GM21737 (cell line): Measurements from ENCODE around the gene PRRT3.

Source experiments
- ATAC-seq: cut with Tn5 transposase; IDR thresholded peaks from one replicate; pipeline ENCODE4 v1.9.1; 2021; ENCODE audit warnings: mild to moderate bottlenecking, moderate library complexity; ENCODE audit not compliant: unreplicated experiment

Gene PRRT3

GRCh38 chr3:9951962-9952805 lies at the start of gene PRRT3:
TSS of gene PRRT3 (minus strand) at chr3:9952408. CDS start at chr3:9950115, 2,293 bp downstream.
- ATAC-seq, result peak; percentile 54

DNA sequence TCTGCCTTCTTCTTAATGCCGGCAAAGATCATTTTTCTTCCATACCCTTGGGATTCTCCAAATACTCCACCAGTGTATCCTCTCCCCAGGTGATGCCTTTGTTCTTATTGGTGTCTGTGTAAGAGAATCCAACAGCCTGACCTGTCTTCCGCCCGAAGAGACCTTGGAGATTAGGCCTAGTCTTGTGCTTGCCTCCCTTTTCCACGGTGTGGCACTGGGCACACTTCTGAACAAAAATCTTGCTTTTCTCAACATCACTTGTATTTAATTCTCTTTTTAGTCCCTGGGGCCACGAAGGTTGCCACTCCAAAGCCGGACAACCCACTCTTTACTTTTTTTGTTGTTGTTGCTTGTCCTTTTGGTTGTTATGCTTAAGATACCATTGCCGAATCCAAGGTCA lies 48.5 kb upstream of the PRRT3 start:
- ATAC-seq, result no peak

- no peak for ATAC-seq
Observed at GRCh38 chr3:9994086-9994844, 42.1 kb upstream of the PRRT3 start.

- peak; percentile 28 for ATAC-seq
Observed at GRCh38 chr3:9986230-9986725, 34.1 kb upstream of the PRRT3 start.

DNA sequence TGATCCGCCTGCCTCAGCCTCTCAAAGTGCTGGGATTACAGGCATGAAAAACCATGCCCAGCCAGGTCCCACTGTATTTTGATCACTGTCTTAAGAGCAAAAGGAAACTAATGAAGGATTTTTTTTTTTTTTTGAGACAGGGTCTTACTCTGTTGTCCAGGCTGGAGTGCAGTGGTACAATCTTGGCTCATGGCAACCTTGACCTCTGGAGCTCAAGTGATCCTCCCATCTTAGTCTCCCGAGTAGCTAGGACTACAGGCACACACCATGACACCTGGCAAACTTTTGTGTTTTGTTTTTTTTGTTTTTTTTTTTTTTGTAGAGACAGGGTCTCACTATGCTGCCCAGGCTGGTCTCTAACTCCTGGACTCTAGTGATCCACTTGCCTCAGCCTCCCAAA lies 28.0 kb upstream of the PRRT3 start:
- ATAC-seq, result no peak

- ATAC-seq, result no peak
Observed at GRCh38 chr3:9978710-9979305, 26.6 kb upstream of the PRRT3 start.

GRCh38 chr3:9976721-9977709 lies 24.8 kb upstream of the PRRT3 start:
- no peak for ATAC-seq

GRCh38 chr3:9970020-9970652 lies 17.9 kb upstream of the PRRT3 start:
- ATAC-seq, result no peak

- ATAC-seq, result no peak
Observed at GRCh38 chr3:9969632-9970019, 17.4 kb upstream of the PRRT3 start.

- no peak for ATAC-seq
Observed at GRCh38 chr3:9966841-9967240, 14.6 kb upstream of the PRRT3 start.

GRCh38 chr3:9965200-9965875 lies 13.1 kb upstream of the PRRT3 start:
- ATAC-seq, result no peak

DNA sequence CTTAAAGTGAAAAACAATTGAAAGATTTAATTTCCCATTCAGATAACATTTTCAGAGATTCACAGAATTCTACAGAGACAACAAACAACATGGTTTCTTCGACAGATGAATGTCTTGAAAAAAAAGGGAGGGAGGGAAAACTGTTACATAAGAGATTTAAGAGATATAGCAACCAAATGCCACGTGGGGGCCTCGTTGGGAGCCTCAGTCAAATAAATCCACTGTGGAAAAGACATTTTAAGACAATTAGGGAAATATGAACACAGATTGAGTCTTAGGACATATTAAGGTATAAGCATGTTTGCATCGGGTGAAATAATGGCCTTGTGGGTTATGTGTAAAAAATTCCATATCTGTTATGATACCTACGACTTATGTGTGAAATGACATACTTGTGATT lies 5.0 kb upstream of the PRRT3 start:
- no peak for ATAC-seq

DNA sequence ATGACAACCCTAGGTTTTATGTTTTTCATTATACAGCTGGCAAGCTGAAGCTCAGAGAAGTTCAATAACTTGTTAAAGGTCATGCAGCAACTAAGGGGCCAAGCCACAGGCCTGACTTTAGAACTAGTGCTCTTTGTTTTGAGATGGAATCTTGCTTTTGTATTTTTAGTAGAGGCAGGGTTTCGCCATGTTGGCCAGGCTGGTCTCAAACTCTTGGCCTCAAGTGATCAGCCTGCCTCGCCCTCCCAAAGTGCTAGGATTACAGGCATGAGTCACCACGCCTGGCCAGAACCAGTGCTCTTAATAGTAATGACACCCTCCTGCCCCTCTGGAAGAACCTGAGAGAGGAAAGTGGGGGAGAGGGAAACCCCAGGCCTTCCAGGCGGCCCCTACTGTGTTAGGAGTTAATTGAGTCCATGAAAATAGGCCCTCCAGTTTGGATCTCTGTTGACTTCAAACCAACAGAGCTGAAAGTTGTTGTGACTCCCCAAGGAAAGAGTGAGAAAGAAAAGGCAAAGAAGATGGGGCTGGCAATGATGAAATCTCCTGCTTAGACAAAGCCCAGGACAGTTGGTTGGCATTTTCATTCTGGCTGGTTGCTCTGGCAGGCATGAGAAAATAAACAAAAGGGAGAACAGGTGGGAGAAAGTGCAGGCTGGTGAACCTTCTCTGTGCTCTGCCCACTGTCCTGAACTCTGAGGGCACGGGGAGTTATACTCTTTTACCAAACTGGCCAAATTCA lies 3.6 kb upstream of the PRRT3 start:
- ATAC-seq, result no peak

DNA sequence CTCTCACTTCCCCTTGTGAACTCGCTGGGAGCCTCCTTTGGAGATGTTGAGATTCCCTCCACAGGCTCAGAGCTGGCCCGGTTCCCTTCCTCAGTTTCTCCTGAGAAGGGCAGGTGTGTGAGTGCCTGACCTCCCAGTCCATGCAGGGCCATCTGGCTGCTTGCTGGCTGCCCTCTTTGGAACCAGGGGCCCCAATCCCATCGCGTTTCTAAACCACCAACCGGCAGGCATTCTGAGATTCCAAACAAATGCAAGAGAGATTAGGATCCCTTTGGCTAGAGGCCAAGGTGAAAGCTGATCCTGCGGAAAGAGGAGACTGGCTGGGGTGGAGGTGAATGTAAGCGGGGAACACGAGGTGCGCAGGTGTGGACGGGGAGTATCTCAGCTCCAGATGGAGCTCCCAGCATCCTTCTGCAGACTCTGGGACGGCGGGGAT lies 2.9 kb upstream of the PRRT3 start:
- ATAC-seq, result no peak

DNA sequence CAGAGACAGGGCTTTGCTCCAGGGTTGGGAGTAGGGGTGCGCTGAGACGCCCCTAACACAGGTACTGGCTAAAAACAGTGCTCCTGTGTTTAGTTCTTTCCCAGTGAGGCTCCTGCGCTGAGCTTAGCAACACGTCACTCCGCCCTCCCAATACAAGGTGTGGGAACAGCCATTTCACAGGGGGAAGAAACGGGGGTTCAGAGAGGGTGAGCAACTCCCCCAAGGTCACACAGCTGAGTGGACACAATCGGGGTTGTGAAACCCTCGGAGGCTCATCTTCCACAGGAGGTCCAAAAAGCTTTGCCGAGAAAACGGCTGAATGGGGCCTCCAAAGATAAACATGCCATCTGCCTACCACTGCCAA lies 628 bp downstream of the PRRT3 start:
- ATAC-seq, result peak; percentile 4

DNA sequence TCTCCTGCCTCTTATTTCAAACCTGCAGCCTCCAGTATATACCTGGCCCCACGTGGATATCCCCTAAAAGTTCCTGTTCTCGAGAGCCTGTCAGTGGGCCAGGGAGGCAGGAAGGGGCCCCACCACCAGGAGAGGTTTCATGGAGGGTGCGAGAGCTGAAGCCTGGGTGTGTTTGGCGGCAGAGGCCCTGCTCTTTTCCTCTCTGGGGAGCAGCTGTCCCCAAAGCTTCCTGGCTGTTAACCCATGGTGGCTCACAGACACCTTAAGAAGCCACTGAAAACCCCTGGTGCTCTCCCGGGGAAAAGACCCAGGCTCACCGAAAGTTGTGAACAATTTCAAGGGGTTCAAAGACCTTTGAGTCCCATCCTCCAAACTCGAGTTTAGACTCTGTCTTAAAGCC lies 1.1 kb downstream of the PRRT3 start:
- no peak for ATAC-seq

- no peak for ATAC-seq
Observed at GRCh38 chr3:9949626-9950025, 2.6 kb downstream of the PRRT3 start.

- no peak for ATAC-seq
Observed at GRCh38 chr3:9949115-9949514, 3.1 kb downstream of the PRRT3 start.

- no peak for ATAC-seq
Observed at GRCh38 chr3:9948586-9948985, 3.6 kb downstream of the PRRT3 start.
